Peyer's patch (tissue), 4 donors: ENCODE data around the gene DCST2. TPM values are rescaled to one million over a fixed set of nuclear protein-coding genes. Genes with fewer than 3 reads are reported as not detected.

Source experiments
- DNase-seq, 3 donors: peaks; one replicate each; pipeline ENCODE4 v3.0.0-alpha.2; 2017 to 2019
- H3K27ac ChIP-seq, 4 donors: fragments of 200-600 bp; sonication (generic); one replicate each; pipeline ENCODE4 v1.5.1; 2016 to 2019
- H3K27me3 ChIP-seq, 2 donors: fragments of 200-600 bp; sonication (generic); one replicate each; pipeline ENCODE4 v1.5.1; 2019
- H3K36me3 ChIP-seq, 3 donors: fragments of 200-600 bp; sonication (generic); one replicate each; pipeline ENCODE4 v1.5.1; 2016 to 2019
- H3K4me1 ChIP-seq, 4 donors: fragments of 200-600 bp; sonication (generic); one replicate each; pipeline ENCODE4 v1.5.1; 2016 to 2019
- H3K4me3 ChIP-seq, 4 donors: fragments of 200-600 bp; sonication (generic); 1 replicate in 3 of 4; 2 replicates in 1 of 4; pipeline ENCODE4 v1.5.1; 2016 to 2019; ENCODE audit warnings: mild to moderate bottlenecking in 1 of 4
- H3K9me3 ChIP-seq, 4 donors: fragments of 200-600 bp; sonication (generic); one replicate each; pipeline ENCODE4 v1.5.1; 2016 to 2019; ENCODE audit warnings: mild to moderate bottlenecking in 1 of 4
- POLR2A ChIP-seq, 2 donors: fragments of 450-650 bp; IDR thresholded peaks; one replicate each; pipeline ENCODE4 v1.5.1; 2017; ENCODE audit warnings: antibody characterized with exemption in 2 of 2, mild to moderate bottlenecking in 2 of 2, moderate library complexity in 2 of 2
- total RNA-seq, 4 donors: library from RNA; depleted of rRNA; stranded (reverse); fragments of >200 nt; gene quantifications; one replicate each; pipeline ENCODE4 v1.1.0, GENCODE V29; 2016
- TF ChIP-seq, protein P1 (sequence below), 6 experiments: fragments of 450-650 bp in 4 of 6; fragments of 200-600 bp in 2 of 6; sonication (generic) in 1 of 6; IDR thresholded peaks; one replicate each; pipeline ENCODE4 v1.5.1; 2017 to 2019; ENCODE audit warnings: antibody characterized with exemption in 6 of 6, mild to moderate bottlenecking in 3 of 6, moderate library complexity in 1 of 6

The DCST2 gene
- total RNA-seq, 4 donors from 2014 or later, result 1.7 to 12.5 (median 5.3) TPM

- peaks cover 0 to 40% of the 10 kb centered on the region in 2 donors for H3K27me3 ChIP-seq
- H3K4me1 ChIP-seq, result peaks cover 23 to 48% (median 40%) of the 10 kb centered on the region in 4 donors
- H3K9me3 ChIP-seq, result no peaks in the 10 kb centered on the region
- TF ChIP-seq, protein P1, sequence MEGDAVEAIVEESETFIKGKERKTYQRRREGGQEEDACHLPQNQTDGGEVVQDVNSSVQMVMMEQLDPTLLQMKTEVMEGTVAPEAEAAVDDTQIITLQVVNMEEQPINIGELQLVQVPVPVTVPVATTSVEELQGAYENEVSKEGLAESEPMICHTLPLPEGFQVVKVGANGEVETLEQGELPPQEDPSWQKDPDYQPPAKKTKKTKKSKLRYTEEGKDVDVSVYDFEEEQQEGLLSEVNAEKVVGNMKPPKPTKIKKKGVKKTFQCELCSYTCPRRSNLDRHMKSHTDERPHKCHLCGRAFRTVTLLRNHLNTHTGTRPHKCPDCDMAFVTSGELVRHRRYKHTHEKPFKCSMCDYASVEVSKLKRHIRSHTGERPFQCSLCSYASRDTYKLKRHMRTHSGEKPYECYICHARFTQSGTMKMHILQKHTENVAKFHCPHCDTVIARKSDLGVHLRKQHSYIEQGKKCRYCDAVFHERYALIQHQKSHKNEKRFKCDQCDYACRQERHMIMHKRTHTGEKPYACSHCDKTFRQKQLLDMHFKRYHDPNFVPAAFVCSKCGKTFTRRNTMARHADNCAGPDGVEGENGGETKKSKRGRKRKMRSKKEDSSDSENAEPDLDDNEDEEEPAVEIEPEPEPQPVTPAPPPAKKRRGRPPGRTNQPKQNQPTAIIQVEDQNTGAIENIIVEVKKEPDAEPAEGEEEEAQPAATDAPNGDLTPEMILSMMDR (IDR thresholded peaks at IDR 0.05), result no peak
- TF ChIP-seq POLR2A (IDR thresholded peaks at IDR 0.05), result no peak
- H3K4me3 ChIP-seq, result peak overlapping the region in 1 of 4 donors; percentile 54
- no peak overlapping the region for H3K27ac ChIP-seq
- H3K36me3 ChIP-seq, result no peaks in the 10 kb centered on the region
- DNase-seq, result peak in 2 of 3 donors; percentile 67 to 71
Observed at GRCh38 chr1:155077758-155078445, 44.3 kb upstream of the DCST2 start.

- DNase-seq, result peak in 1 of 3 donors; percentile 52
- Histone ChIP-seq H3K4me1 (peaks cover 21 to 42% (median 36%) of the 10 kb centered on the region in 4 donors), H3K4me3 (no peak overlapping the region), H3K27me3 (peaks cover 0 to 34% of the 10 kb centered on the region in 2 donors), H3K36me3 (no peaks in the 10 kb centered on the region), H3K27ac (no peak overlapping the region), H3K9me3 (no peaks in the 10 kb centered on the region)
- TF ChIP-seq, protein P1 (IDR thresholded peaks at IDR 0.05), result no peak
Observed at GRCh38 chr1:155077346-155077745, 43.8 kb upstream of the DCST2 start.

GRCh38 chr1:155076371-155076770 lies 42.8 kb upstream of the DCST2 start:
- Histone ChIP-seq H3K4me1 (peaks cover 20 to 34% (median 27%) of the 10 kb centered on the region in 4 donors), H3K36me3 (no peaks in the 10 kb centered on the region), H3K9me3 (no peaks in the 10 kb centered on the region), H3K4me3 (no peak overlapping the region), H3K27ac (no peak overlapping the region), H3K27me3 (peaks cover 0 to 25% of the 10 kb centered on the region in 2 donors)
- no peak for DNase-seq
- TF ChIP-seq POLR2A (IDR thresholded peaks at IDR 0.05), result no peak
- TF ChIP-seq, protein P1 (IDR thresholded peaks at IDR 0.05), result no peak

- H3K27ac ChIP-seq, result no peak overlapping the region
- no peak for TF ChIP-seq POLR2A (IDR thresholded peaks at IDR 0.05)
- TF ChIP-seq, protein P1 (IDR thresholded peaks at IDR 0.05), result no peak
- H3K4me3 ChIP-seq, result no peak overlapping the region
- H3K4me1 ChIP-seq, result peaks cover 16 to 34% (median 21%) of the 10 kb centered on the region in 4 donors
- H3K27me3 ChIP-seq, result peaks cover 0 to 16% of the 10 kb centered on the region in 2 donors
- H3K9me3 ChIP-seq, result no peaks in the 10 kb centered on the region
- H3K36me3 ChIP-seq, result no peaks in the 10 kb centered on the region
- no peak for DNase-seq
Observed at GRCh38 chr1:155075535-155075934, 42.0 kb upstream of the DCST2 start.

- H3K36me3 ChIP-seq, result peaks cover 0 to 8% (median 0%) of the 10 kb centered on the region in 3 donors
- peaks cover 0 to 23% (median 6%) of the 10 kb centered on the region in 4 donors for H3K4me1 ChIP-seq
- H3K27ac ChIP-seq, result no peak overlapping the region
- no peak overlapping the region for H3K4me3 ChIP-seq
- DNase-seq, result no peak
- no peaks in the 10 kb centered on the region for H3K9me3 ChIP-seq
- TF ChIP-seq POLR2A (IDR thresholded peaks at IDR 0.05), result no peak
- H3K27me3 ChIP-seq, result no peaks in the 10 kb centered on the region
Observed at GRCh38 chr1:155073377-155074242, 40.0 kb upstream of the DCST2 start.
